Activated CD8-positive, alpha-beta memory T cell treated with anti-CD3 and anti-CD28 coated beads, Interleukin-2, amount 50 U/mL, for 24 hours (primary cell): ENCODE data around the gene TXNRD2.
A peak's percentile ranks its signal among the peaks of the same experiment; 100 is the strongest.
"Not testable (repeated sequence)": the region's sequence is repeated elsewhere in the genome, so short reads cannot be mapped to it uniquely, and the experiment has no call there.

Experiments
- DNase-seq: peaks from one replicate; pipeline ENCODE4 v3.0.0-alpha.2; 2020; ENCODE audit errors: extremely low read depth

The TXNRD2 gene

DNA sequence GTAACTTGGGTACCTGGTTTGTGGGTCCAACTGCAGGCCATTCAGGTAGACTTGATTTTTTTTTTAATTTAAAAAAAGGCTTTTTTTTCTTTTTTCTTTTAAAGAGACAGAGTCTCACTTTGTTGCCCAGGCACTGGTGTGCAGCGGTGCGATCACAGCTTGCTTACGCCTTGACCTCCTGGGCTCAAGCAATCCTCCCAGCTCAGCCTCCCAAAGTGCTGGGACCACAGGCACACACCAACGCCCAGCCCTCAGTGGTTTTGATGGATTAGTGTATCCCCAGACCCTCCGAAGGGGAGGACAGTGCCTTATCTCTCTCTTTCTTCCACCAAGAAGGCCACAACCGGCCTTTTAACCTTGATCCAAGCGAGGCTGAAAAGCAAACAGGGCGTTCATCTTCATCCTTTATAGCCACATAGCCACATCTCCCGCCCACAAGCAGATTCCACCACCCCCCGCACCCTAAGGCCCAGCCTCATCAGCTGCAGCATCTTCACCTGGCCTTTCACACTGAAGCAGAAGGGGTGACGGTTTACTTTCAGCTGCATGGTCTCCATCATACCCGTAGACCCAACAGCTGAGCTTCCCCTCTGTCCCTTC lies 17.6 kb downstream of the TXNRD2 start:
- DNase-seq = no peak

DNA sequence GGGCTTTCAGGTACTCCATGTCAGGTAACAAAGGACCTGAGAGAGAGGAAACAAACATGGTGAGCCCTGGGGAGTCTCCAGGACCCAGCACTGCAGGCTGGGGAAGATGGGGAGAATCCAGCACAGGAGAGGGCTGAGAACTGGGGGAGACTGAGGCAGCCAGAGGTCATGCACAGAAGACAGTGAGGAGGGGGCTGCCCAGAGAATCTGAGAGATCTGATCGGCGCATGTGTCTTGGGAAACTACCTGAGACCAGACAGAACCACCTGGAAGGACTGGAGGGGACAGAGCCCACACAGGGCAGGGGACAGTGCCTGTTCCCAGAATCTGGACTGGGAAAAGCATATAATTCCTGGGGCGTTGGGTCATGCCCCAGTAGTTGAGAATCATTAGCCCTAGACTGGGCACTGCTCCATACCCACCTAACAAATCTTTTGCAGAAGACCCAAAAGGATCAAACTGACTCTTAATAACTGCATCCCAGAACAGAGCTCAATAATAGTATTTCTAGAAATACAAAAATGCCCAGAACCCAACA lies 20.0 kb downstream of the TXNRD2 start:
- no peak for DNase-seq

DNA sequence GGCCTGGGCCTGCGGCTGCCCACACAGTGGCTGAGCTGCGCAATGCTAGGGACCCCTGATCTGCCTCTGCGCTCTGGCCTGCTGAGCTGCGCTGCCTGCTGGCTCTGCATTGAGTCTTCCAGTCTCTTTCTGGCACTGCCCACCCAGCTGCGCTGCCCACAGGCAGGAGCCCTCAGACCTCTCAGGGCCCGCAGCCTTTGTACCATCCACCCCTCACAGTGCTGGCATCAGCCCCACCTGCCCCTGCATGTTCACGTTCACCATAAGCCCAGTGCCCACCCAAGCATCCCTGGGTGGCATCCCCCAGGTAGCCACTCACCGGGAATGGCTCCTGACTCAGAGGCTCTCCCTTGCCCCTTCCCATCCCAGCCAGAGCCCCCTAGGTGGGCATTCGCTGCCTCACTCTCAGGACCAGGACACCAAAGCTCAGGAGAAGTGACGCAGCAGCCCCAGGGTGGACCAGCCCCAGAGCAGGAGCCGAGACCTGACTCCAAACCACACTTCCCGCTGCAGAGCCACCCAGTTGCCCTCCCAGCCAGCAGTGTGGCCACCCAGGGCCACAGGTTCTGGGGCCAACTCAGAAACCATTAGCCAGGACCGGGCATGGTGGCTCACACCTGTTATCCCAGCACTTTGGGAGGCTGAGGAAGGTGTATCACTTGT lies 21.8 kb downstream of the TXNRD2 start:
- DNase-seq = no peak

DNA sequence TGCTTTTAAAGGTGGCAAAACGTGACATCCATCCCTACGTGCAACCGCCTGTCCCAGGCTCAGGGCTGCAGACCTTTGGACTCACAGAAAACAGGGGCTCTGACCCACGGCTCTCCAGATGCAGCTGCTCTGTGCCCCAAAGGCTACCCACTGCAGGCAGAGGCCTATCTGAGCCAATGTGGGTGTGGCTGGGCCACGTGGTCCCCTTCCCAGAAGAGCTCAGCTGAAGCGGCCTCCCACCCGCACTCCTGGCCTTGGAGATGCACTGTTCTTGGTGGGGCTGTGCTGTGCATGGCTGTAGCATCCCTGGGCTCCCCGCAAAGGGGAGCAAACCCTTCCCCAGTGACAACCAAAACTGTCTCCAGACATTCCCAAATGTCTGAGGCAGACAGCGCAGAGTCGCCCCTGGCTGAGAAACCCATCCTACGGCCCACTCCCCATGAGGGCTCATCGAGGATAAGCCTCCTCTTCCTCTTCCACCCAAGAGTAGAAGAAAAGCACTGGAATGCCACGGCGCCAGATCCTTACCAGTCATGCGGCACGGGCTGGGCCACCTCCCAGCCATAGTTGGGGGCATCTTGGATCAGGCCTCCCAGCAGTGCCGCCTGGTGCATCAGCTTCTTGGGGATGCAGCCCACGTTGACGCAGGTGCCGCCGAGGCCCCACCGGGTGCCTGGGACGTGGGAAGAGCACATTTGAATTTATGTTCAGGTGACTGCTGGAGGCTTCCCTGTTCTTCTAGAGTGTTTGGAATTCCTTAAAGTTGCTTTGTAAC lies 23.1 kb downstream of the TXNRD2 start:
- DNase-seq = no peak

DNA sequence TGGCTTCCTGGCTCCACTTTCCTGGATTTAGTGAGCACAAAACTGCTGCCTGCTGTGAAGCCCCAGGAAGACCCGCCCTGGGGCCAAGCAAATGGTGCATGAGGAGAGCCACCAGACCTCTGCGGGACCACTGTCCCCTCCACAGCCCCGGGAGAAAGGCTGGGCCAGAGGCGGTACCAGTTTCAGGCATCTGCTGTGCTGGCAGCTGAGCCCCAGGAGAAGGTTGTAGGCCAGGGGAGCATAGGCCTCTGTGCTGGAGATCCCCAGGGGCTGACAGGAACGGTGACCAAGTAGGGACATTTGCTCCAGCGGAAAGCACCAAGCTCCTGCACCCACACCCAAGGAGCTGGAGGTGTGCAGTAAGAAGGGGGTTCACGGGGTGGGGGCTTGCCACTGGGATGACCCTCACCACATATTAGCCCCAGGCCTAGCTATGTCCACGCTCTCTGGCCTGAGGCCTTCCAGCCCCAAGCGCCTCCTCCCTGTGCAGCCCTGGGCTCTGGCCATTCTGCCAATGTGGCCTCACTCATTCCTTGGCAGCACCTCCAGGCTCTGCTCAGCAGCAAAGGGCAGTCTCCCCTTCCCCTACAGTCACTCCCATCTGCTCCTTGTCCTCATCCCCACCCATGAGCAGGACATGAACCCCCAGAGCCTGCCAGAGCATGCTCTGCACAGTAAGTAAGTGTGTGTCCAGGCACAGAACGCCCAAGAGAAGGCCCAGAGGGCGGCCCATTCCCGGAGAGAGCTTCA lies 24.1 kb downstream of the TXNRD2 start:
- no peak for DNase-seq

DNA sequence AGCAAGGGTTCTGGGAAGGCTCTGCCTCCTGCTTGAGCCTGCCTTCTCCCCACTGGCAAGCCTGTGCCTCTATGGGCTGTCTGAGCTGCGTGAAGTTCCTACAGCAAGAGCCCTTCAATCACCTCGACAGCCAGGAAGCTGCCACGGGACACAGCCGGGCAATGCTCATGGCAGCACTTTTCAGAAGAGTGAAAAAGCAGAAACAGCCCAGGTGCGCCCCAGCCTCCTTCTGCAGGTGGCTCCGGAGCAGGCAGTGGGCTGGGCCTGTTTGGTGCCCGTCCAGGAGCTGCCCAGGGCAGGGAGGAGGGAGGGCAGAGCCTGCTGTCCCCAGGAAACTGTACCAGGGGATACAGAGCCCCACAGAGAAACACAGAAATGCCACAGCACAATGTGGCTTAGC lies 24.7 kb downstream of the TXNRD2 start:
- no peak for DNase-seq

DNA sequence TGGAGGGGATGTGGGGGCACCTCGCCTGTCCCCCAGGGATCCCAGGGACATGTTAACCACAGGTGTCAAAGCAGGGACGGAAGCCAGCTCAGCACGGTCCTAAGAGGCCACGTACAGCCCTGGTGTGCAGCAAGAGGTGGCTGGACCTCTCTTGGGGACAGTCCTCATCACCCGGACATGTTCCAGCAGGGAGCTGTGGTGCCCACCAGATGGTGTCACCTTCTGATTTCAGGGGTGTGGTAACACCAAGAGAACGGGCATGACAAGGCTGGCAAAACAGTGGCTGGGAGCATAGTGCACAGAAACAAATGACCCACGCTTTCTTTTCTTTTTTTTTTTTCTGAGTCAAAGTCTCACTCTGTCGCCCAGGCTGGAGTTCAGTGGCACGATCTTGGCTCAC lies 25.6 kb downstream of the TXNRD2 start:
- DNase-seq = no peak

DNA sequence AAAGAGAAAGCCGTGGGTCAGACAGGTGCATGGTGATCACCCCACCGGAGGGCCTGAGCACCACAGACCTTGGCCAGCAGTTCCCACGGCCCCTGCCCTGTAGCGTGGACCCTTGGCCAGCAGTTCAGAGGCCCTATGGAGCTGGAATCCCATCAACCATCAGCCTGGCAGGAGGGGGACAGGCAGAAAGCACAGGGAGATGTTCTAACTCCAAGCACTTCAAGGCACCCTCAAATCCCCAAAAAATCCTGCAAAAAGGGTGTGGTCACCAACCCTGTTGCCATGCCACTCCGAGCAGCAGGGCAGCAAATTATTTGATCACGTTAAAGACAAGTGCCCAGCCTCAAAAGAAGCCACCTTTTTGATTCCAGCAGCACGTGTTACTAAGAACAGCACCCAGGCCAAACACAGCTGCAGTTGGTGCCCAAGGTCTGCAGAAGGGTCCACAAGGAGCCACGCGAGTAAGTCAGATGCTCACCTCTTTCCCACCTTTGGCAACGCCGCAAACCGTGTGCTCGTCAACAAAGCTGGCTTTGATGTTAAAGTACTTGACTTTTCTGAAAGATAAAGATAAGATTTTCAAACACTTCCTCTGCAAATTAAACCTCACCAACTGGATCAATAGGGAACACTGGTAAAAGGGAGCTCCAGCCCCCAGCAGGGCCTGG lies 26.2 kb downstream of the TXNRD2 start:
- no peak for DNase-seq

DNA sequence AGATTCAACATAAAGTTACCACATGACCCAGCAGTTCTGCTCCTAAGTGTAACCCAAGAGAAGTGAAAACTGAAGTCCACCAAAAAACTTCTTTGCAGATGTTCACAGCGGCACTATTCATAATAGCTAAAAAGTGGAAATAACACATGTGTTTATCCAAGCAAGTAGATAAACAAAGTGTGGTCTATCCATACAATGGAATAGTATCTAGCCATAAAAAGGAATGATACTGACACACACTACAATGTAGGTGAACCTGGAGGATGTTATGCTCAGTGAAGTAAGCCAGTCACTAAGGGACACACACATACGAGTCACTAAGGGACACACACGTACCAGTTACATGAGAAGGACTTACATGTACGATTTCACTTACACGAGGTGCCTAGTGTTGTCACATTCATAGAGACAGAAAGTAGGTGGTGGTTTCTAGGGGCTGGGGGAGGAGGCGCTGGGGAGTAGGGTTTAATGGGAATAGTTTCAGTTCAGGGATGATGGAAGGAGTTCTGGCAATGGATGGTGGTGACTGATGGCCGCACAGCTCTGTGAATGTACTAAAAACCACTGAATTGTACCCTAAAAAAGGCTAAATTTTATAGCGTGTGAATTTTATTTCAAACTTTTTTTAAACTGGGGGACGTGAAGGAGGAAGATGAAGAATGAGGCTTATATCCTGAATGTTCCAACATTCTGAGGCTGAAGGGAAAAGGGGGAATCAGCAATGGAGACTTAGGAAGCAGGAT lies 27.2 kb downstream of the TXNRD2 start:
- DNase-seq = no peak

DNA sequence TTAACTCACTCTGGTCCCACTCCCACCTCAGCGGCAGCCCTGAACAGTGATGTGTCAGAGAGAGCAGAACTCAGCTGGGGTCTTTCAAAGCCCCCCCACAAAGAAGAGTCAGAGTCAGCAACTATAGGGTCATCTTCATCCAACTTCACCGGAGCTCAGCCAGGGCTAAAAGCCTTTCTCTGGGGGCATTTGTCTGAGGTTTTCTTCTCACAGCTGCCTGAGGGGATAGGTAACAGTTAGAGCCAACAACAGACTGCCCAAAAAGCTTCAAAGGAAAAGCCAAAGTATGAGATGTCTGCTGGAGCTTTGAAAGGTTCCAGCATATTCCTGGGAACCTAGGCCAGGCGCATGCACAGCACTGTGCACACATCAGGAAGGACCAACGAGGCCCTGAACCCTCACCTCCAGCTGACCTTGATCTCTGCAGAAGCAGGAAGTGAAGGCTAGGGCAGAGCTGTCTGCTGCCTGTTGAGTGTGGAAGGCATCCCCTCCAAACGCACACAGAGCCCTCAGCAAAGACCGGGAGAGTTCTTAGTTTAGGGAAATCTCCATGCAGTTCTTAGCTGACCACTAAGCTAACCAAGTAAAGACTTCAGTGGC lies 28.2 kb downstream of the TXNRD2 start:
- no peak for DNase-seq

DNA sequence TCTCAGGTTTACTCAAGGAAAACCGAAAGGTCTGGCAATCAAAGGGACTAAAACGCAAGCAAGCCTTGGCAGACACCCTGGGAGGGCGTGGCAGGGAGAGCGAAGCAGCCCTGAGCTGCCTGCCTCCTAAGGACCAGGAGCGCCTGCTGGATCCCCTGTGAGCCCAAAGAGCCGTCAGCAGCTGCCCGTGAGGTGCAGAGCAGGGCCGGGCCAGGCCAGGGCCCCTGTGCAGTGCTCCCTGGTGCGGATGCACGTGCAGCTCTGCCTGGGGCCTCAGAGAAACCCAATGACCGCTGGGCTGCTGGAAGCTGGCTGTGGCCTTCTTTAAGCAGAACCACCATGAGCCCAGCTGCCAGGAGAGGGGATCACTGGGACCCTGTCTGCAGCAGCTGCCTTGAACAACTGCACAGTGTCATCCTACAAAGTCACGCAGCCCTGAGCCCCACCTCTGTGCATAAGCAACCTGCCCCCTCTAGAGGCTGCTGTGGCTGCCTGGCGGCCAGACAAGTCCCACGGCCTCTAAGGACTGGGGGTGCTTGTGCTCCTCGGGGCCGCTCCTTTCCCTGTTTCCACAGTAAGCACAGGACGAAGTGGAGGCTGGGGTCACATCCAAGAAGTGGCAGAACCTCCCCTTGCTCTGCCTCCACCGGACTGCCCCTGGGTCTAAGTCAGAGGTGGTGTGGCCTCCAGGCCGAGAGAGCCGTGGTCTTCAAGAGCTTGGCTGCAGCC lies 29.2 kb downstream of the TXNRD2 start:
- no peak for DNase-seq

DNA sequence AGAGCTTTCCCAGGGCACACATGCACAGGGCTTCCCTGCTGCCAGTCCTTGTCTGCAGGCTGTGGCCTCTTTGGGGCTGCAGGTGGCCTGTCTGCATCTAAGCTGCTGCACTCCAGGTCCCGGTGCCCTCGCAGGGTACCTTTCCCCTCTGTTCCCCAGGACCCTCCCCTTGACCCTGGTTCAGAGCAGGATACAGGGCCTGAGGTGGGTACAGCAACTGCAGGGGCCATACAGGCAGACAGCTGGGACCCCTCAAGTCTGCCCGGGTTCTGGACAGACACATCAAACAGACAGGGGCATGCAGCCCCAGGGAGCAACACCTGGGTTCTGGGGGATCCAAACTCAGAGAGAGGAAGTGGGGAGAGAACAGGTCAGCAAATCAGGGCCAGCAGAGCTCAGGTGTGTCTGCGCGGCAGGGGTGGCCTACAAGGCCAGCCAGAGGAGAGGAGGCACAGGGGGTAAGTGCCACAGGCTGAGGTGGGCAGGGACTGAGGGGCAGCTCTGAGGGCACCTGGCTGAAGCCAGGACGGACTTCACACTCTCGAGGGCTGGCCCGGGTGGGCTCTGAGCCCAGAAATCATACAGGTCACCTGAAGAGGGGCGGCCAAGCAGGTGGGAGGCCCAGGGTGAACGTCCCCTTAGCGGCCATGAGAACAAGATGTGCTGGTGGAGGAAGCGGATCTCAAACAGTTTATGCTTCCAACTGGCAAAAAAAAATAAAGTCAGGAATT lies 29.9 kb downstream of the TXNRD2 start:
- DNase-seq = no peak

DNA sequence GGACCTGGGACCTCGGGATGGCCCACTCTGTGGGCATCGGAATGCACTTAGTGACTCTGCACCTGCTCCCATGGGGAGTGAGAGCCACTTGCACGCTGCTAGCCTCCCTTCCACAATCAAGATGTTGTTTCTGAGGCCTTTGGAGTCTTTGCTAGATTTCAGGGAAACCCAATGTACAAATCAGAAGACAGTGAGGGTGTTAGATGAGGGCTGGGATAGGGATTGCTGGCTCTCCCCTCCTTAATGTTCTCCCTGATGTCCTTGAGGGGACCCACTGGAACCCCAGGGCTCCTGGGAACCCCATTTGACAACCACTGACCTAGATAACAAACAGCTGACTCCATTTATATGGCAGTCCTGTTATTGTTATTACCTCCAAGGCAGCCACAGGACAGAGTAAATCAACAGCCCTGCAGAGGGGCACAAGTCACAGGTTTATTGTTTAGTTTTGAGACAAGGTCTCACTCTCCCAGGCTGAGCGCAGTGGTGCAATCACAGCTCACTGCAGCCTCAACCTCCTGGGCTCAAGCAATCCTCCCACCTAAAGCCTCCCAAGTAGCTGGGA lies 31.4 kb downstream of the TXNRD2 start:
- no peak for DNase-seq

DNA sequence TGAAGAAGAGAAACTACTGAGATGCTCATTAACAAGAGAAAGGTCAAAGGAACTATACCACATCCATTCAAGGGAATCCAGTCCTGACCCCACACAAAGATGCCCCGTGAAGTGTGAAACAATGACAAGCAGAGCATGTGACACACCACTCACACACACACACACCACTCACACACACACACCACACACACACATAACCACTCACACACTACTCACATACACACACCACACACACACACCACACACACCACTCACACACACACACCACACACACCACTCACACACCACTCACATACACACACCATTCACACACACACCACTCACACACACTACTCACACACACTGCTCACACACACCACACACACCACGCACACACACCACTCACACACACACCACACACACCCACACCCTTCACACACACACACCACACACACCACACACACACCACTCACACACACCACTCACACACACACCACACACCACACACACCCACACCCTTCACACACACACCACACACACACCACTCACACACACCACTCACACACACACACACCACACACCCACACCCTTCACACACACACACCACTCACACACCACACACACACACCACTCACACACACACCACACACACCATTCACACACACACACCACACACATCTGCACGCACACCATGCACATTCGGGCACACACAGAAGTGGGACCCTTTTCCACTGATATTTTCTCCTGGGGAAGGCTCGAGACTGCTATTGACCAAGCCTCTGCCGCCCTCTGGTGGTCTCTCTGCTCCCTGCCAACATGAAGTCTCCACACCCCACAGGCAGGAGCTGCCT lies 32.1 kb downstream of the TXNRD2 start:
- DNase-seq = peak; percentile 45

DNA sequence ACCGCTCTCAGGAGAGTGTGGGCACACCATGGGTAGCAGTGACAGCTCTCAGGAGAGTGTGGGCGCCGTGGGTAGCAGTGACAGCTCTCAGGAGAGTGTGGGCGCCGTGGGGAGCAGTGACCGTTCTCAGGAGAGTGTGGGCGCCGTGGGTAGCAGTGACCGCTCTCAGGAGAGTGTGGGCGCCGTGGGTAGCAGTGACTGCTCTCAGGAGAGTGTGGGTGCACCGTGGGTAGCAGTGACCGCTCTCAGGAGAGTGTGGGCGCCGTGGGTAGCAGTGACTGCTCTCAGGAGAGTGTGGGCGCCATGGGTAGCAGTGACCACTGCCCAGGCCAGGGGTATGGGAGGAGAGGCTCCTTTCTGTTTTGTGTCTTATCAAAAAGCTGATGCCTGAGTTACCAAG lies 33.7 kb downstream of the TXNRD2 start:
- DNase-seq = not testable (repeated sequence)

DNA sequence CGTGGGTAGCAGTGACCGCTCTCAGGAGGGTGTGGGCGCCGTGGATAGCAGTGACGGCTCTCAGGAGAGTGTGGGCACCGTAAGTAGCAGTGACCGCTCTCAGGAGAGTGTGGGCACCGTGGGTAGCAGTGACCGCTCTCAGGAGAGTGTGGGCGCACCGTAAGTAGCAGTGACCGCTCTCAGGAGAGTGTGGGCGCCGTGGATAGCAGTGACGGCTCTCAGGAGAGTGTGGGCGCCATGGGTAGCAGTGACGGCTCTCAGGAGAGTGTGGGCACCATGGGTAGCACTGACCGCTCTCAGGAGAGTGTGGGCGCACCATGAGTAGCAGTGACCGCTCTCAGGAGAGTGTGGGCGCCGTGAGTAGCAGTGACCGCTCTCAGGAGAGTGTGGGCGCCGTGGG lies 34.8 kb downstream of the TXNRD2 start:
- not testable (repeated sequence) for DNase-seq

DNA sequence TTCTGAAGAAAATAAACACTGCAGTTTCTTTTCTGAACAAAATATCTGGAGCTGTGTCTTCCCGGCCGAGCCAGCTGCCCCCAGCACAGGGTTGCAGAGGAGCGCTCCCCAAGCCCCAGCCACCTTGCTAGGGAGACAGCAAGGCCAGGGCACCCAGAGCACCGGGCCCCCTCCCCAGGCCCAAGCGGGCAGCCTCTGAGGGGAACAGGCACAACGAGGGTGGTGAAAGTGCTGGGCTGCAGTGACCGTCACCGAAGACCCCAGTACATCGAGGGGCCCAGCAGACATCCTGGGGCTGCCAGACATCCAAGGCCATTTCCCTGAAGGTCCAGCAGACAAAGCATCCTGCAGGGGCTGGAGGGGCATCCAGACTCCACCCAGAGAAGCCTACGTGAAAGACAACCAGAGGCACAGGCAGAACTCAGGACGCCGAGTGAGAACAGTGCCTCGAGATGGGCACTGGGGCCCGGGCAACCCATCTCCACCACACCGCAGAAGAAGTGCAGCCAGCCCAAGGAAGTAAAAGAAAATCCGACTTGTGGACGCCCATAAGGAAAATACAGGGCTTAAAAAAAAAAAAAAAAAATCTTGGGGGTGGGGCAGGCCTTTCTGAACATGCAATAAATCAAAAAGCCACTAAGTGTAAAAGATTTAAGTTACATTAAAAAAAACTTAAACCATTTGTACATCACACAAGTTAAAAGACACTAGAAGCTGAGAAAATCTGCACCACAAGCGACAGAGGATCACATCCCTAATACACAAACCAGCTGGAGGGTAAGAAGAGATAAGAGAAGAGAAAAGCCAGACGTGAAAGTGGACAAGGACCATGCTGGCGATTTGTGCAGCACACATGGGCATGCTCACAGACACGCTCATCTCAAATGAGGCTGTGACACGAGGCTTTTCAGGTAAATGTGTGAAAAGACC lies 36.0 kb downstream of the TXNRD2 start:
- no peak for DNase-seq
